ENCODE results near the gene ESPN. TPM values are rescaled to one million over a fixed set of nuclear protein-coding genes. Genes with fewer than 3 reads are reported as not detected.
"Not testable (repeated sequence)": the region's sequence is repeated elsewhere in the genome, so short reads cannot be mapped to it uniquely, and the experiment has no call there.

ESPN gene
- total RNA-seq, 1 donor from 2014 or later: 1.1 TPM

GRCh38 chr1:6477039-6477820, 52.7 kb downstream of the ESPN start:
- DNase-seq (ENCODE audit: extremely low read depth, low read depth, low spot score): no peak

GRCh38 chr1:6481820-6482219, 57.2 kb downstream of the ESPN start:
- no peak for DNase-seq (ENCODE audit: extremely low read depth, low read depth, low spot score)

- no peak for DNase-seq (ENCODE audit: extremely low read depth, low read depth, low spot score)
These were observed 58.6 kb downstream of the ESPN start for GRCh38 chr1:6483017-6483760.

- DNase-seq (ENCODE audit: extremely low read depth, low read depth, low spot score): no peak
These were observed 59.2 kb downstream of the ESPN start for GRCh38 chr1:6483761-6484117.

GRCh38 chr1:6484826-6485167, 60.2 kb downstream of the ESPN start:
- DNase-seq (ENCODE audit: extremely low read depth, low read depth, low spot score): no peak

GRCh38 chr1:6485168-6486101, 60.9 kb downstream of the ESPN start:
- no peak for DNase-seq (ENCODE audit: extremely low read depth, low read depth, low spot score)

- DNase-seq (ENCODE audit: extremely low read depth, low read depth, low spot score): peak; percentile 48
These were observed 61.9 kb downstream of the ESPN start for GRCh38 chr1:6486433-6487011.

GRCh38 chr1:6487804-6488484, 63.4 kb downstream of the ESPN start:
- no peak for DNase-seq (ENCODE audit: extremely low read depth, low read depth, low spot score)

- no peak for DNase-seq (ENCODE audit: extremely low read depth, low read depth, low spot score)
These were observed 64.2 kb downstream of the ESPN start for GRCh38 chr1:6488602-6489382.

- no peak for DNase-seq (ENCODE audit: extremely low read depth, low read depth, low spot score)
These were observed 64.8 kb downstream of the ESPN start for GRCh38 chr1:6489383-6489765.

- DNase-seq (ENCODE audit: extremely low read depth, low read depth, low spot score): no peak
These were observed 65.2 kb downstream of the ESPN start for GRCh38 chr1:6489799-6490180.

GRCh38 chr1:6490181-6491080, 65.9 kb downstream of the ESPN start:
- no peak for DNase-seq (ENCODE audit: extremely low read depth, low read depth, low spot score)

- no peak for DNase-seq (ENCODE audit: extremely low read depth, low read depth, low spot score)
These were observed 66.5 kb downstream of the ESPN start for GRCh38 chr1:6491081-6491449.

GRCh38 chr1:6491480-6491962, 66.9 kb downstream of the ESPN start, which contains the start of gene PLEKHG5:
Gene PLEKHG5 (minus strand): TSS chr1:6491667. CDS start chr1:6477571, 14,096 bp downstream.
- no peak for DNase-seq (ENCODE audit: extremely low read depth, low read depth, low spot score)

- no peak for DNase-seq (ENCODE audit: extremely low read depth, low read depth, low spot score)
These were observed 67.4 kb downstream of the ESPN start for GRCh38 chr1:6491966-6492365.

GRCh38 chr1:6493834-6494223, 69.3 kb downstream of the ESPN start:
- DNase-seq (ENCODE audit: extremely low read depth, low read depth, low spot score): not testable (repeated sequence)

GRCh38 chr1:6494627-6495026, 70.1 kb downstream of the ESPN start:
- no peak for DNase-seq (ENCODE audit: extremely low read depth, low read depth, low spot score)

GRCh38 chr1:6495041-6495441, 70.5 kb downstream of the ESPN start:
- no peak for DNase-seq (ENCODE audit: extremely low read depth, low read depth, low spot score)

All from glomerular endothelial cell (primary cell).